ENCODE data around the gene OSER1. TPM values are rescaled to one million over a fixed set of nuclear protein-coding genes. Genes with fewer than 3 reads are reported as not detected.
A peak's percentile ranks its signal among the peaks of the same experiment; 100 is the strongest.

OSER1 gene
- total and polyA plus RNA-seq, 7 experiments from 2014 or later: 25.0 to 115 (median 43.0) TPM

DNA sequence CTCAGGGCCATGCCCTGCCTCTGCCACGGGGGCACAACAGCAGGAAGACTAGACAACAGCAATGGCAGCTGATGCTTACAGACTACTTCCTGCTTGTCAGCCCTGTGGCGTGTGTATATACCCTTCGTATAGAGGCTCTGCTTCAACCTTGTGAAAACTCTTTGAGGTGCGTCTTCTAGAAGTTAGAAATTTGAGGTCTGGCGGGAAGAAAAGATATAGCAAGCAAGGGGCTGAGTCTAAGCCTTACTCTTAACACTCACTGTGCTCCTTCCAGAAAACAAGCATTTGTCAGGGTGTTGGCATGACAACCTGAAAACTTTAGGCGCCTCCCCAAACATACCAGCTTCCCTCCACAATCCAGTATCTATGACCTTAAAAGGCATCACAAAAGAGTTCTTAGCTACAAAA lies 56.9 kb downstream of the OSER1 start:
- Histone ChIP-seq H3K27me3 (ENCODE audit: control insufficient read depth in 2 of 2, insufficient read depth in 2 of 2, low read length in 2 of 2) (no peaks in the 10 kb centered on the region), H3K4me1 (ENCODE audit: control insufficient read depth in 2 of 2, insufficient read depth in 2 of 2, low read length in 2 of 2) (peaks cover 0 to 10% of the 10 kb centered on the region in 2 donors), H3K9me3 (ENCODE audit: control insufficient read depth in 2 of 3, low read length in 3 of 3) (no peaks in the 10 kb centered on the region), H3K4me3 (ENCODE audit: low read length) (no peak overlapping the region), H3K27ac (ENCODE audit: low read depth, low read length) (peak overlapping the region; percentile 71), H3K36me3 (ENCODE audit: control insufficient read depth in 2 of 3, insufficient read depth in 3 of 3, low read length in 3 of 3) (no peaks in the 10 kb centered on the region)
- Mint-ChIP-seq H3K27me3 (peaks cover 8 to 17% (median 14%) of the 10 kb centered on the region in 5 donors), H3K4me3 (peak overlapping the region; percentile 14 to 75 (median 58)), H3K4me1 (peaks cover 3 to 27% (median 16%) of the 10 kb centered on the region in 7 donors), H3K36me3 (peaks cover 0 to 9% (median 0%) of the 10 kb centered on the region in 5 donors), H3K27ac (peak overlapping the region; percentile 34 to 98 (median 92)), H3K9me3 (peaks cover 0 to 4% (median 0%) of the 10 kb centered on the region in 11 donors)
- POLR2A ChIA-PET: interaction anchor here (0.7 to 1.2 kb wide), 4 partner anchors 21 to 695 kb away, joined by 3 to 5 read pairs (median 4); no protein-coding TSS in a partner anchor
- ATAC-seq: peak; percentile 90
- CTCF ChIA-PET: interaction anchor here (0.9 to 1.5 kb wide), 2 partner anchors 36 to 37 kb away, joined by 3 read pairs; no protein-coding TSS in a partner anchor
- peak in 8 of 9 donors; percentile 15 to 77 (median 66) for DNase-seq
- intact Hi-C loops (cut with micrococcal nuclease): loop anchor here in 1 of 2 donors (1.0 kb wide), 2 partner anchors 57 to 369 kb away; partner anchors contain the start of genes OSER1 and SERINC3

DNA sequence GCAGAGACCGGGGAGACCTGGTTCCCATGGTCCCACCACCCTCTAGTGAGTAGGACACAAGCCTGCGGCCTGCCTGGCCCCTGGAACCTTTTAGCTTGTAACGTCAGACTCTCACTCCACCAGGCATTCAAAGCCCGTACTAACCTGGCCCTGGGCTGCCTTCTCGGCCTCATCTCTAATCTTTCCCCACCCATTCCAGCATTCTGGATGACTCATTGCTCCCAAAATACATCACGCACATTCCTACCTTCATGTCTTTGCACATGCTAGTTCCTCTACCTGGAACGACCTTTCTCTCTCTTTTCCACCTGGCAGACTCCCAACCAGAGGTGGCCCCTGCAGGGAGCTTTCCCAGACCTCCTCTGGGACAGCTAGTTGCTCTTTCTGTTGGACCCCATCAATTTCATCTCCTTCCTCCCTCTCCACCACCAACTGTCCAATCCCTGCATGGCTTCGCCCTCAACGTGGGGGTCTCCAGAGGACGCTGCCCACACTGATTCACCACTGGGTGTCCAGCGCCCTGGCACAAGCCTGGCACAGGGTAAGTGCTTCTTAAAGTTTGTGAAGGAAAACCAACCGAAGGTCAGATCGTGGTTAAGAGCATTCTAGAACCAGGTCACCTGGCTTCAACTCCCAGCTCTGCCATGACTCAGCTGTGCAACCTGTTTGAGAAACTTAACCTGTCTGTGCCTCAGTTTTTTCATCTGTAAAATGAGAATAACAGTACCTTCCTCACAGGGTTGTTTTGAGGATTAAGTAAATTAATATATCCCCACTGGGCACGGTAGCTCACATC lies 58.8 kb downstream of the OSER1 start:
- H3K27ac Mint-ChIP-seq: peak overlapping the region in 1 of 9 donors; percentile 98
- intact Hi-C loops (cut with micrococcal nuclease): no loop called here
- peaks cover 3 to 27% (median 16%) of the 10 kb centered on the region in 7 donors for H3K4me1 Mint-ChIP-seq
- H3K9me3 Mint-ChIP-seq: peaks cover 0 to 3% (median 0%) of the 10 kb centered on the region in 11 donors
- no peak overlapping the region for H3K4me3 ChIP-seq (ENCODE audit: low read length)
- peaks cover 0 to 10% of the 10 kb centered on the region in 2 donors for H3K4me1 ChIP-seq (ENCODE audit: control insufficient read depth in 2 of 2, insufficient read depth in 2 of 2, low read length in 2 of 2)
- ATAC-seq (no peak), DNase-seq (no peak)
- peak overlapping the region in 1 of 10 donors; percentile 47 for H3K4me3 Mint-ChIP-seq
- POLR2A ChIA-PET: interaction anchor here (0.7 to 0.8 kb wide), 2 partner anchors 31 to 56 kb away, joined by 3 read pairs; no protein-coding TSS in a partner anchor
- no peaks in the 10 kb centered on the region for H3K27me3 ChIP-seq (ENCODE audit: control insufficient read depth in 2 of 2, insufficient read depth in 2 of 2, low read length in 2 of 2)
- no peaks in the 10 kb centered on the region for H3K36me3 ChIP-seq (ENCODE audit: control insufficient read depth in 2 of 3, insufficient read depth in 3 of 3, low read length in 3 of 3)
- no peak overlapping the region for H3K27ac ChIP-seq (ENCODE audit: low read depth, low read length)
- no peaks in the 10 kb centered on the region for H3K9me3 ChIP-seq (ENCODE audit: control insufficient read depth in 2 of 3, low read length in 3 of 3)
- CTCF ChIA-PET: interaction anchor here (0.8 kb wide), 1 partner anchor 35 kb away, joined by 5 read pairs; no protein-coding TSS in a partner anchor
- peaks cover 0 to 9% (median 4%) of the 10 kb centered on the region in 5 donors for H3K27me3 Mint-ChIP-seq
- H3K36me3 Mint-ChIP-seq: peaks cover 0 to 9% (median 0%) of the 10 kb centered on the region in 5 donors

DNA sequence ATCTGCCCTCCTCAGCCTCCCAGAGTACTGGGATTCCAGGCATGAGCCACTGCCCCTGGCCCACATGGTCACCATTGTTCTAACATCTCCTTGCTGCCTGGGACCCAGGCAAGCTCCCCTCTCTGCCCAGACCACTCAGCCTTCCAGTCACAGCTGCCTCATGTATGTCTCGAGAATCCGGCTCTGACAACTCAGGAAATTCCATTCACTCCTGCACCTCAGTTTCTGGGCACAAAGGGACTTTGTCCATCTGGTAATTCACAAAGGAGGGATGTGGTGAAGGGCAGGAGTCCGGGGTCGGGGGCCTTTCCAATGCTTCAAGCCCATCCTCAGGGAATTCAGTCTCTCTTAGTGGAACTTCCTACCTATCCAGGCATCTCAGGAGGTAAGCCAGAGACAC lies 64.3 kb downstream of the OSER1 start:
- Mint-ChIP-seq H3K36me3 (peaks cover 0 to 3% (median 0%) of the 10 kb centered on the region in 5 donors), H3K4me1 (peaks cover 0 to 1% (median 0%) of the 10 kb centered on the region in 7 donors), H3K4me3 (no peak overlapping the region), H3K27me3 (peaks cover 0 to 8% (median 6%) of the 10 kb centered on the region in 5 donors), H3K27ac (no peak overlapping the region), H3K9me3 (peaks cover 0 to 3% (median 0%) of the 10 kb centered on the region in 11 donors)
- POLR2A ChIA-PET: no interaction called here
- CTCF ChIA-PET: no interaction called here
- Histone ChIP-seq H3K27ac (ENCODE audit: low read depth, low read length) (no peak overlapping the region), H3K27me3 (ENCODE audit: control insufficient read depth in 2 of 2, insufficient read depth in 2 of 2, low read length in 2 of 2) (no peaks in the 10 kb centered on the region), H3K9me3 (ENCODE audit: control insufficient read depth in 2 of 3, low read length in 3 of 3) (no peaks in the 10 kb centered on the region), H3K36me3 (ENCODE audit: control insufficient read depth in 2 of 3, insufficient read depth in 3 of 3, low read length in 3 of 3) (no peaks in the 10 kb centered on the region), H3K4me1 (ENCODE audit: control insufficient read depth in 2 of 2, insufficient read depth in 2 of 2, low read length in 2 of 2) (no peaks in the 10 kb centered on the region), H3K4me3 (ENCODE audit: low read length) (no peak overlapping the region)
- ATAC-seq (no peak), DNase-seq (no peak)
- intact Hi-C loops (cut with micrococcal nuclease): no loop called here

Other genes with a start within 250 kb of the OSER1 start
- gene JPH2, start 23.6 kb downstream of the OSER1 start, total RNA-seq: under 1 TPM in 2 of 5 experiments, not detected in 3; 0.07 to 0.17 TPM
- gene JPH2, start 23.6 kb downstream of the OSER1 start, polyA plus RNA-seq: not detected
- not detected for gene GDAP1L1, start 36.5 kb upstream of the OSER1 start, total RNA-seq
- gene GDAP1L1, start 36.5 kb upstream of the OSER1 start, polyA plus RNA-seq: not detected
- 1 to 10 TPM; 3.1 to 7.9 (median 5.0) TPM for gene FITM2, start 100.4 kb upstream of the OSER1 start, total RNA-seq
- gene FITM2, start 100.4 kb upstream of the OSER1 start, polyA plus RNA-seq: 1 to 10 TPM; 1.7 to 3.1 TPM
- gene R3HDML, start 126.3 kb upstream of the OSER1 start, total RNA-seq: not detected
- gene R3HDML, start 126.3 kb upstream of the OSER1 start, polyA plus RNA-seq: not detected
- not detected for gene HNF4A, start 144.9 kb upstream of the OSER1 start, total RNA-seq
- not detected for gene HNF4A, start 144.9 kb upstream of the OSER1 start, polyA plus RNA-seq

Measured in naive thymus-derived CD4-positive, alpha-beta T cell (primary cell).